Vagina (tissue), 2 donors: ENCODE results near the gene KCTD17.

Experiments used
- CTCF ChIP-seq, 3 experiments: fragments of 450-650 bp in 2 of 3; fragments of 200-600 bp in 1 of 3; sonication (generic) in 1 of 3; IDR thresholded peaks; one replicate each; pipeline ENCODE4 v1.5.1; 2017 to 2019; ENCODE audit warnings: antibody characterized with exemption in 3 of 3, mild to moderate bottlenecking in 2 of 3, moderate library complexity in 2 of 3
- POLR2A ChIP-seq, 2 donors: fragments of 450-650 bp; IDR thresholded peaks; one replicate each; pipeline ENCODE4 v1.6.1; 2017; ENCODE audit warnings: antibody characterized with exemption in 2 of 2, mild to moderate bottlenecking in 2 of 2, moderate library complexity in 2 of 2

DNA sequence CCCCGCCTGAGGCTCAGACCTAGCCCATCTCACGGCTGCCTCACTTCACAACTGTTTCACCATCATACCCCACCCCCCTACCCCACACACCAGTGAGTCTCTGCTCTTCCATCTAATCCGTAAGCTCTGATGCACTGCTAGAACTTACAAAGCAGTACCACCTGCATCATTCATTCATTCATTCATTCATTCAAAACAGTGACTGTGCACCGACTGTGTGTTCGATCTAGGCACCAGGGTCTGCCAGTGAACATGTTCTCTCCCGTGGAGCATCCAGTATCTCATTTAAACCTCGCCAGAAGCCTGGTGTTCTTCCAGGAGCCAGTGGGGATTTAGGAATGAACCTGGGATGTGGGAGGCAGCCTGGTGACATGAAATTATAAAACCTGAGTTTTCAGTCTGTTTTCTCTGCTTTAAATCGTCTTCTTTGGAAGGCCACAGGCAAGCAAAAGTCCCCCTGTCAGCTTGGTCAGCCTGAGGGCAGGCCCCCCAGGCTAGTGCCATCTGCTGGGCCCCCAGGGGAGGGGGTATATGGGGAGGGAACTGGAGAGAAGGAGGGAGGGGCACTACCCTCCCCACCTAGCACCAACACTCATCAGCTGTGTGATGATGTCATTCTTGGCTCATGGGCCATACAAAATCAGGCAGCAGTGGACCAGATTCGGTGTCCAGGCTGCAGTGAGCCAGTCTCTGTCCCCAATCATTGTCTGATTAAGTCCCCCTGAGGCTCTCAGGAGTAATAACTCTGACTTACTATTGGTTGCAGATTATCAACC lies 39.6 kb downstream of the KCTD17 start:
- TF ChIP-seq POLR2A (IDR thresholded peaks at IDR 0.05) = no peak
- TF ChIP-seq CTCF (IDR thresholded peaks at IDR 0.05) = no peak
